Jurkat, Clone E6-1 (cell line): ENCODE data around the gene ALDH1A3. TPM values are rescaled to one million over a fixed set of nuclear protein-coding genes. Genes with fewer than 3 reads are reported as not detected.
"Not testable (repeated sequence)": the region's sequence is repeated elsewhere in the genome, so short reads cannot be mapped to it uniquely, and the experiment has no call there.

ENCODE experiments used
- DNase-seq: peaks from one replicate; pipeline ENCODE4 v3.0.0-alpha.2; 2011; ENCODE audit warnings: low read depth, low spot score
- H3K4me3 ChIP-seq: 2 replicates; pipeline ENCODE4 v1.5.1; 2011; ENCODE audit warnings: mild to moderate bottlenecking, low read length, control low read depth, moderate library complexity
- polyA plus RNA-seq: library from polyadenylated mRNA; unstranded; fragments of >200 nt; gene quantifications from one replicate; pipeline ENCODE4 v1.2.1, GENCODE V29; 2012; ENCODE audit warnings: missing spikeins; ENCODE audit not compliant: insufficient read length, insufficient read depth

Gene ALDH1A3
- not detected for polyA plus RNA-seq

GRCh38 chr15:100879464-100880138 is at the start of gene ALDH1A3:
ALDH1A3 (plus strand) TSS chr15:100879831; CDS start chr15:100879908, 77 bp downstream.
- H3K4me3 ChIP-seq, result no peak within 1 kb of the TSS
- DNase-seq, result no peak

GRCh38 chr15:100831467-100831866 is 48.2 kb upstream of the ALDH1A3 start:
- H3K4me3 ChIP-seq, result no peak overlapping the region
- DNase-seq, result no peak

- H3K4me3 ChIP-seq, result no peak overlapping the region
- no peak for DNase-seq
Measured at GRCh38 chr15:100832149-100832942, 47.3 kb upstream of the ALDH1A3 start.

GRCh38 chr15:100833417-100834389 is 45.9 kb upstream of the ALDH1A3 start:
- no peak overlapping the region for H3K4me3 ChIP-seq
- no peak for DNase-seq

- H3K4me3 ChIP-seq, result no peak overlapping the region
- DNase-seq, result no peak
Measured at GRCh38 chr15:100834731-100835130, 44.9 kb upstream of the ALDH1A3 start.

- no peak for DNase-seq
- H3K4me3 ChIP-seq, result no peak overlapping the region
Measured at GRCh38 chr15:100835636-100836035, 44.0 kb upstream of the ALDH1A3 start.

GRCh38 chr15:100836501-100836900 is 43.1 kb upstream of the ALDH1A3 start:
- no peak overlapping the region for H3K4me3 ChIP-seq
- no peak for DNase-seq

GRCh38 chr15:100841426-100841825 is 38.2 kb upstream of the ALDH1A3 start:
- DNase-seq, result no peak
- H3K4me3 ChIP-seq, result no peak overlapping the region

GRCh38 chr15:100842756-100843730 is 36.6 kb upstream of the ALDH1A3 start:
- DNase-seq, result no peak
- no peak overlapping the region for H3K4me3 ChIP-seq

- no peak for DNase-seq
- no peak overlapping the region for H3K4me3 ChIP-seq
Measured at GRCh38 chr15:100844167-100844566, 35.5 kb upstream of the ALDH1A3 start.

- DNase-seq, result no peak
- no peak overlapping the region for H3K4me3 ChIP-seq
Measured at GRCh38 chr15:100844778-100845177, 34.9 kb upstream of the ALDH1A3 start.

- no peak overlapping the region for H3K4me3 ChIP-seq
- DNase-seq, result no peak
Measured at GRCh38 chr15:100847194-100847593, 32.4 kb upstream of the ALDH1A3 start.

- H3K4me3 ChIP-seq, result peak overlapping the region; percentile 53
- peak; percentile 31 for DNase-seq
Measured at GRCh38 chr15:100849021-100849854, 30.4 kb upstream of the ALDH1A3 start.

- peak overlapping the region; percentile 53 for H3K4me3 ChIP-seq
- DNase-seq, result no peak
Measured at GRCh38 chr15:100849855-100850218, 29.8 kb upstream of the ALDH1A3 start.

- not testable (repeated sequence) for H3K4me3 ChIP-seq, DNase-seq
Measured at GRCh38 chr15:100851428-100852015, 28.1 kb upstream of the ALDH1A3 start.

GRCh38 chr15:100852630-100853029 is 27.0 kb upstream of the ALDH1A3 start:
- DNase-seq, result no peak

More at GRCh38 chr15:100852630-100853029, 27.0 kb upstream of the ALDH1A3 start:
- H3K4me3 ChIP-seq, result no peak overlapping the region
